ENCODE results near the gene MYO18B. TPM values are rescaled to one million over a fixed set of nuclear protein-coding genes. Genes with fewer than 3 reads are reported as not detected.

The MYO18B gene
- total and polyA plus RNA-seq, 2 of the 4 experiments (the other 2 are of a cell fraction) = under 0.01 TPM; not detected in 1

DNA sequence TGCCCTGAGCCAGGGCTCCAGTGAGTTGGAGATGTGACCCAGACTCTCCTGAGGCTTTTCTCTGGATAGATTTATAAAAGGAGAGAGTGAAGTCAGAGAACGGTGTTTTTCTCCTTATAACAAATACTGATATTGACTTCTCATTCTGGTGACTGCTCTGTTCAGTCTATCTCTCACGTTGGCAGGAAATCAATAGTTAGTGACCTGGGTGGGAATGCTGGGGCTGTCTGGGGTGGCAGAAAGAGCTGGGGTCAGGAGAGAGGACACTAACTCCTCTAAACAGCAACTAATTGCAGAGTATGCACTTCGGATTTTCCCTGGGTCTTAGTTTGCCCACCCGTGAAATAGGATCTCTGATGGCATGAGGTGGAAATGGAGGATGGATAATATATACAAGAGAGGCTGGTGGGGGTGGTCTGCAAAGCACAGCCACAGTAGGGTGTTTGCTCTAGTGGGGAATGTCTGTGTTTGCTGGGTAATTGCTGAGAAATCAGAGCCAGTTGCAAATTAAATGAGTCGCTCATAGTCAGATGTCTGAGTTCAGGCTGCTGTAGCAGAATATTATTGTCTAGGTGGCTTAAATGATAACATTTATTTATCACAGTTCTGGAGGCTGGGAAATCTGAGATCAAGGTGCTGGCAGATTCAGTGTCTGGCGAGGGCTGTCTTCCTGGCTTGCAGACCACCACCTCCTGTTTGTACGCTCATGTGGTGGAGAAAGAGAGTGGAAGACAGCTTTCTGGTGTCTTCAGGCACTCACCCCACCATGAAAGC is 167.8 kb downstream of the MYO18B start:
- no peak overlapping the region for H4K5ac ChIP-seq (ENCODE audit: low read depth, low read length)
- no peak overlapping the region for H2BK120ac ChIP-seq (ENCODE audit: low read depth, low read length)
- H4K91ac ChIP-seq (ENCODE audit: insufficient read depth, low read depth, low read length) = no peak overlapping the region
- CTCF ChIA-PET = no interaction called here
- no peaks in the 10 kb centered on the region for H3K9me1 ChIP-seq (ENCODE audit: insufficient read depth, low read length)
- peaks cover 4% of the 10 kb centered on the region; the same call in 1 of the 2 replicates for H3K9me3 ChIP-seq (ENCODE audit: control insufficient read depth, insufficient read depth, low read length)
- in situ Hi-C loops (cut with MboI; ENCODE audit: low sequenced_read_pairs) = no loop called here
- H2BK20ac ChIP-seq (ENCODE audit: low read depth, low read length) = no peak overlapping the region
- no peaks in the 10 kb centered on the region for H3K79me1 ChIP-seq (ENCODE audit: low read depth in 1 of 2, low read length in 2 of 2)
- H2AK5ac ChIP-seq (ENCODE audit: low read depth, low read length) = no peak overlapping the region
- H3K27ac ChIP-seq (ENCODE audit: insufficient read depth, low read length) = no peak overlapping the region
- no peak overlapping the region for H3K4ac ChIP-seq (ENCODE audit: low read depth, low read length)
- no peak overlapping the region for H3K9ac ChIP-seq (ENCODE audit: low read depth, low read length)
- H3K27me3 ChIP-seq (ENCODE audit: control insufficient read depth, insufficient read depth, low read length) = no peaks in the 10 kb centered on the region
- no peak overlapping the region for H3K18ac ChIP-seq (ENCODE audit: low read depth, low read length)
- TF ChIP-seq RCOR1 (IDR thresholded peaks at IDR 0.05; ENCODE audit: insufficient replicate concordance, low read length) (no peak), MAZ (IDR thresholded peaks at IDR 0.05; ENCODE audit: borderline replicate concordance, low read depth, low read length) (no peak), FOS (IDR thresholded peaks at IDR 0.05; ENCODE audit: low read depth, low read length) (no peak), SMC3 (IDR thresholded peaks at IDR 0.05; ENCODE audit: low read depth, low read length) (no peak), MXI1 (IDR thresholded peaks at IDR 0.05; ENCODE audit: borderline replicate concordance, low read depth, low read length) (no peak), MAFK (IDR thresholded peaks at IDR 0.05; ENCODE audit: low read depth, low read length) (no peak), CEBPB (IDR thresholded peaks at IDR 0.05; ENCODE audit: low read depth, low read length) (no peak), POLR2A (IDR thresholded peaks at IDR 0.05; ENCODE audit: low read depth, low read length) (no peak), CHD1 (IDR thresholded peaks at IDR 0.05; ENCODE audit: low read depth, low read length) (no peak), NFE2L2 (IDR thresholded peaks at IDR 0.05; ENCODE audit: low read depth, low read length) (no peak), RFX5 (IDR thresholded peaks at IDR 0.05; ENCODE audit: low read depth, low read length) (no peak), BHLHE40 (IDR thresholded peaks at IDR 0.05; ENCODE audit: low read depth, low read length) (no peak), RAD21 (IDR thresholded peaks at IDR 0.05; ENCODE audit: low read length) (no peak)
- TF ChIP-seq, protein P1, sequence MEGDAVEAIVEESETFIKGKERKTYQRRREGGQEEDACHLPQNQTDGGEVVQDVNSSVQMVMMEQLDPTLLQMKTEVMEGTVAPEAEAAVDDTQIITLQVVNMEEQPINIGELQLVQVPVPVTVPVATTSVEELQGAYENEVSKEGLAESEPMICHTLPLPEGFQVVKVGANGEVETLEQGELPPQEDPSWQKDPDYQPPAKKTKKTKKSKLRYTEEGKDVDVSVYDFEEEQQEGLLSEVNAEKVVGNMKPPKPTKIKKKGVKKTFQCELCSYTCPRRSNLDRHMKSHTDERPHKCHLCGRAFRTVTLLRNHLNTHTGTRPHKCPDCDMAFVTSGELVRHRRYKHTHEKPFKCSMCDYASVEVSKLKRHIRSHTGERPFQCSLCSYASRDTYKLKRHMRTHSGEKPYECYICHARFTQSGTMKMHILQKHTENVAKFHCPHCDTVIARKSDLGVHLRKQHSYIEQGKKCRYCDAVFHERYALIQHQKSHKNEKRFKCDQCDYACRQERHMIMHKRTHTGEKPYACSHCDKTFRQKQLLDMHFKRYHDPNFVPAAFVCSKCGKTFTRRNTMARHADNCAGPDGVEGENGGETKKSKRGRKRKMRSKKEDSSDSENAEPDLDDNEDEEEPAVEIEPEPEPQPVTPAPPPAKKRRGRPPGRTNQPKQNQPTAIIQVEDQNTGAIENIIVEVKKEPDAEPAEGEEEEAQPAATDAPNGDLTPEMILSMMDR (conservative IDR thresholded peaks at IDR 0.05; ENCODE audit: low read depth, low read length) = no peak
- TF ChIP-seq, protein P2, sequence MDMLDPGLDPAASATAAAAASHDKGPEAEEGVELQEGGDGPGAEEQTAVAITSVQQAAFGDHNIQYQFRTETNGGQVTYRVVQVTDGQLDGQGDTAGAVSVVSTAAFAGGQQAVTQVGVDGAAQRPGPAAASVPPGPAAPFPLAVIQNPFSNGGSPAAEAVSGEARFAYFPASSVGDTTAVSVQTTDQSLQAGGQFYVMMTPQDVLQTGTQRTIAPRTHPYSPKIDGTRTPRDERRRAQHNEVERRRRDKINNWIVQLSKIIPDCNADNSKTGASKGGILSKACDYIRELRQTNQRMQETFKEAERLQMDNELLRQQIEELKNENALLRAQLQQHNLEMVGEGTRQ (IDR thresholded peaks at IDR 0.05; ENCODE audit: low read depth, low read length) = no peak
- TF ChIP-seq, protein P3, sequence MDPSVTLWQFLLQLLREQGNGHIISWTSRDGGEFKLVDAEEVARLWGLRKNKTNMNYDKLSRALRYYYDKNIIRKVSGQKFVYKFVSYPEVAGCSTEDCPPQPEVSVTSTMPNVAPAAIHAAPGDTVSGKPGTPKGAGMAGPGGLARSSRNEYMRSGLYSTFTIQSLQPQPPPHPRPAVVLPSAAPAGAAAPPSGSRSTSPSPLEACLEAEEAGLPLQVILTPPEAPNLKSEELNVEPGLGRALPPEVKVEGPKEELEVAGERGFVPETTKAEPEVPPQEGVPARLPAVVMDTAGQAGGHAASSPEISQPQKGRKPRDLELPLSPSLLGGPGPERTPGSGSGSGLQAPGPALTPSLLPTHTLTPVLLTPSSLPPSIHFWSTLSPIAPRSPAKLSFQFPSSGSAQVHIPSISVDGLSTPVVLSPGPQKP (IDR thresholded peaks at IDR 0.05; ENCODE audit: borderline replicate concordance, low read depth, low read length) = no peak
- dilution Hi-C loops (cut with HindIII; ENCODE audit: low sequenced_read_pairs, unreplicated experiment) = no loop called here
- no CpG with 5 or more reads among the region's 7 CpGs for WGBS, 2 experiments (ENCODE audit: extremely low coverage in 2 of 2, insufficient read length in 1 of 2)
- H3K23ac ChIP-seq (ENCODE audit: low read depth, low read length) = no peak overlapping the region
- H3K36me3 ChIP-seq (ENCODE audit: control insufficient read depth, insufficient read depth, low read length) = no peaks in the 10 kb centered on the region
- H3K4me2 ChIP-seq (ENCODE audit: low read depth, low read length) = no peak overlapping the region
- no peaks in the 10 kb centered on the region for H4K20me1 ChIP-seq (ENCODE audit: insufficient read depth, low read length)
- H2BK5ac ChIP-seq (ENCODE audit: low read depth, low read length, poor library complexity, severe bottlenecking) = no peak overlapping the region
- no peak overlapping the region for H3K56ac ChIP-seq (ENCODE audit: extremely low read depth, insufficient read depth, low read length)
- no peak overlapping the region for H2BK15ac ChIP-seq (ENCODE audit: low read depth, low read length)
- DNase-seq (no peak), ATAC-seq (ENCODE audit: low read depth) (no peak)
- BruUV-seq (replicated peaks) = no TSS peak
- H2AFZ ChIP-seq (replicated peaks; ENCODE audit: low read length, poor library complexity) = no peak overlapping the region
- intact Hi-C loops (cut with micrococcal nuclease) = no loop called here
- no peak overlapping the region for H4K8ac ChIP-seq (ENCODE audit: low read depth in 2 of 2, low read length in 2 of 2)
- H3K4me1 ChIP-seq (ENCODE audit: control insufficient read depth, insufficient read depth, low read length) = no peaks in the 10 kb centered on the region
- POLR2A ChIA-PET (ENCODE audit: unreplicated experiment) = no interaction called here
- H2AK9ac ChIP-seq (replicated peaks; ENCODE audit: low read depth, low read length, poor library complexity) = no peak overlapping the region
- no peak overlapping the region for H3K14ac ChIP-seq (replicated peaks; ENCODE audit: low read depth, low read length)
- no peak overlapping the region for H3K4me3 ChIP-seq (ENCODE audit: insufficient read depth, low read depth, low read length)
